GM21381 (cell line): ENCODE measurements around the gene CCDC24.

Experiments used
- ATAC-seq: cut with Tn5 transposase; IDR thresholded peaks from one replicate; pipeline ENCODE4 v1.9.1; 2021; ENCODE audit warnings: mild to moderate bottlenecking, moderate library complexity; ENCODE audit not compliant: unreplicated experiment

CCDC24 gene

GRCh38 chr1:43995984-43996732, 4.8 kb downstream of the CCDC24 start:
- no peak for ATAC-seq

GRCh38 chr1:43996733-43997115, 5.3 kb downstream of the CCDC24 start:
- ATAC-seq, result no peak

GRCh38 chr1:43997295-43997999, 6.0 kb downstream of the CCDC24 start:
- no peak for ATAC-seq

GRCh38 chr1:43998000-43998378, 6.6 kb downstream of the CCDC24 start:
- no peak for ATAC-seq

GRCh38 chr1:43999455-43999854, 8.1 kb downstream of the CCDC24 start:
- ATAC-seq, result no peak

- no peak for ATAC-seq
Measured at GRCh38 chr1:44000122-44000665, 8.8 kb downstream of the CCDC24 start.

GRCh38 chr1:44002165-44002564, 10.8 kb downstream of the CCDC24 start:
- ATAC-seq, result no peak

GRCh38 chr1:44002606-44003157, 11.3 kb downstream of the CCDC24 start:
- no peak for ATAC-seq

GRCh38 chr1:44008259-44008658, 16.9 kb downstream of the CCDC24 start:
- no peak for ATAC-seq

GRCh38 chr1:44010935-44011471, 19.6 kb downstream of the CCDC24 start:
- ATAC-seq, result no peak

GRCh38 chr1:44012404-44012803, 21.0 kb downstream of the CCDC24 start:
- ATAC-seq, result no peak

GRCh38 chr1:44012941-44013609, 21.7 kb downstream of the CCDC24 start:
- ATAC-seq, result no peak

GRCh38 chr1:44013949-44014348, 22.6 kb downstream of the CCDC24 start:
- ATAC-seq, result no peak

- no peak for ATAC-seq
Measured at GRCh38 chr1:44014365-44015104, 23.1 kb downstream of the CCDC24 start.

GRCh38 chr1:44015206-44015605, 23.8 kb downstream of the CCDC24 start:
- ATAC-seq, result no peak

GRCh38 chr1:44016041-44016889, 24.9 kb downstream of the CCDC24 start:
- ATAC-seq, result no peak

GRCh38 chr1:44016890-44017400, 25.5 kb downstream of the CCDC24 start:
- ATAC-seq, result no peak

- no peak for ATAC-seq
Measured at GRCh38 chr1:44019466-44019948, 28.1 kb downstream of the CCDC24 start.

GRCh38 chr1:44020464-44020863, 29.1 kb downstream of the CCDC24 start:
- no peak for ATAC-seq
